H4 (cell line): ENCODE data around the gene FPR2. TPM values are rescaled to one million over a fixed set of nuclear protein-coding genes. Genes with fewer than 3 reads are reported as not detected.
A peak's percentile ranks its signal among the peaks of the same experiment; 100 is the strongest.
"Not testable (repeated sequence)": the region's sequence is repeated elsewhere in the genome, so short reads cannot be mapped to it uniquely, and the experiment has no call there.

Experiments used
- DNase-seq: peaks from one replicate; pipeline ENCODE4 v3.0.0-alpha.2; 2015; ENCODE audit warnings: low spot score
- total RNA-seq: library from RNA; depleted of rRNA; stranded (reverse); fragments of >200 nt; shearing (Covaris generic); gene quantifications from 2 replicates; pipeline ENCODE4 v1.2.3, GENCODE V29; 2014; rRNA removed

The FPR2 gene
- total RNA-seq, 1 experiment from 2014 or later, result 0.23 TPM

- not testable (repeated sequence) for DNase-seq
These were observed 44.4 kb downstream of the FPR2 start for GRCh38 chr19:51805396-51805795.

- DNase-seq, result not testable (repeated sequence)
These were observed 45.6 kb downstream of the FPR2 start for GRCh38 chr19:51806571-51806970.

GRCh38 chr19:51807111-51807701 is 46.2 kb downstream of the FPR2 start:
- DNase-seq, result peak; percentile 59

- no peak for DNase-seq
These were observed 46.9 kb downstream of the FPR2 start for GRCh38 chr19:51807925-51808324.

GRCh38 chr19:51808333-51808986 is 47.5 kb downstream of the FPR2 start:
- DNase-seq, result peak; percentile 63

GRCh38 chr19:51809787-51810186 is 48.8 kb downstream of the FPR2 start:
- no peak for DNase-seq

GRCh38 chr19:51810223-51810622 is 49.2 kb downstream of the FPR2 start:
- peak; percentile 91 for DNase-seq

- DNase-seq, result no peak
These were observed 50.4 kb downstream of the FPR2 start for GRCh38 chr19:51811344-51811743.

GRCh38 chr19:51815043-51815442 is 54.1 kb downstream of the FPR2 start:
- DNase-seq, result no peak

GRCh38 chr19:51816711-51817110 is 55.7 kb downstream of the FPR2 start:
- no peak for DNase-seq

- DNase-seq, result no peak
These were observed 59.0 kb downstream of the FPR2 start for GRCh38 chr19:51820011-51820410.

Other genes starting within 250 kb of the FPR2 start
- gene SIGLEC6, start 229.5 kb upstream of the FPR2 start, total RNA-seq, result not detected in 2 replicates
- gene ZNF175, start 189.9 kb upstream of the FPR2 start, total RNA-seq, result 3.1 and 5.1 TPM in 2 replicates
- not detected in 2 replicates for gene SIGLEC5, start 130.8 kb upstream of the FPR2 start, total RNA-seq
- not detected in 2 replicates for gene SIGLEC14, start 114.4 kb upstream of the FPR2 start, total RNA-seq
- 4.2 and 8.2 TPM in 2 replicates for gene SPACA6, start 67.8 kb upstream of the FPR2 start, total RNA-seq
- gene HAS1, start 37.2 kb upstream of the FPR2 start, total RNA-seq, result not detected in 2 replicates
- gene FPR1, start 9.3 kb upstream of the FPR2 start, total RNA-seq, result 2.5 and 3.0 TPM in 2 replicates
- gene FPR3, start 34.0 kb downstream of the FPR2 start, total RNA-seq, result 0.62 and 0.64 TPM in 2 replicates
- gene ZNF577, start 126.8 kb downstream of the FPR2 start, total RNA-seq, result 4.0 and 5.1 TPM in 2 replicates
- 11.2 and 11.5 TPM in 2 replicates for gene ZNF649, start 143.8 kb downstream of the FPR2 start, total RNA-seq
- gene ZNF613, start 166.3 kb downstream of the FPR2 start, total RNA-seq, result 2.5 and 9.3 TPM in 2 replicates
- 5.7 and 7.1 TPM in 2 replicates for gene ZNF350, start 225.7 kb downstream of the FPR2 start, total RNA-seq
- 12.0 and 14.8 TPM in 2 replicates for gene ZNF615, start 247.0 kb downstream of the FPR2 start, total RNA-seq